RCC 7860 (cell line): Measurements from ENCODE around the gene CST7.

Experiments used
- DNase-seq: peaks from one replicate; pipeline ENCODE4 v3.0.0-alpha.2; 2015; ENCODE audit warnings: low spot score
- FAIRE-seq: peaks from 2 replicates; lab custom pipeline; 2012; peaks lifted over from hg19 to GRCh38; lab: Jason Lieb, UNC

The CST7 gene

DNA sequence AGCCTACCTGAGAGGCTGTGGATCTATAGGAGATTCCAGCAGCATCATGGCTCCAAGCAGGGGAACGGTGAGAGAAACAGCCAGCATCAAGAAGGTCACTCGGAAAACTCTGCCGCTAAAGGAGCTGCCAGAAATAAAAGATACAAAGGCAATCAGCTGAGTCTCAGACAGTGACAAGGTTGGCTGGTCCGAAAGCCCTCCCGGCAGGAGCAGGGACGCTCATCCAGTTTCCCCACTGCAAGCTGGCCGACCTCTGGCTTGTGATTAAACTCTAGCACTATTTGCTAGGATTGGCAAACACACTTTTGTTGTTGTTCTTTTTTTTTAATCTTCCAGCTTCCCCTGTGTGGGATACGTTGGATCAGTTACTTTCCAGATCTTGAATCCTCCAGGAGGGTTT, 34.8 kb downstream of the CST7 start:
- FAIRE-seq (no peak), DNase-seq (no peak)

DNA sequence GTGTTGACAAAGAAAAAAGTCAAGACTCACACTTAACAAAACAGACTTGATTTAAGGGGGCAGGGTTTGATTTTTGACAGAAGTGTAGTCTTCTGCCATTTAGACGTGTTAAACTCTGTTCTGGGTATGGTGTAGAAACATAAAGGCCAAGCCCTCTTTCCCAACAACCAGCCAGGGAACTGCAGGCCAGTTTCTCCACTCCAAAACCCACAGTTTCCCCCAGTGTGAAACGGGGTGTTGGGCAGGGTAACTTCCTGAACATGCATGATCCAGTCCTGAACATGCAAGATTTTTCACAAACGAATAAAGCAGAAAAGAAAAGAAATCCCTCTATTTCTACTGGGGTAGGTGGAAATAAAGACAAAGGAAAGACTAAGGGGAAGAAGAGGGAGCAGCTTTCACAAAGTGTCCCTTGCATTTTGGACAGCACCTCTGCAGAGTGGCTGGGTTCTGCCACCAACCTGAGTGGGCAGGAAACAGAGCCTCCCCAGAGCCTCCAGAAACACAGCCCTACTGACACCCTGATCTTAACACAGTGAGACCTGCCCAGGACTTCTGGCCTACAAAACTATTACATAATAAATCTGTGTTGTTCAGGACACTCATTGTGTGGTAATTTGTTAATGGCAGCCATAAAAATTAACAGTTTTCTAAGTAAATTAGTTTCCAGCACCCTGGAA, 36.0 kb downstream of the CST7 start:
- DNase-seq = no peak

DNA sequence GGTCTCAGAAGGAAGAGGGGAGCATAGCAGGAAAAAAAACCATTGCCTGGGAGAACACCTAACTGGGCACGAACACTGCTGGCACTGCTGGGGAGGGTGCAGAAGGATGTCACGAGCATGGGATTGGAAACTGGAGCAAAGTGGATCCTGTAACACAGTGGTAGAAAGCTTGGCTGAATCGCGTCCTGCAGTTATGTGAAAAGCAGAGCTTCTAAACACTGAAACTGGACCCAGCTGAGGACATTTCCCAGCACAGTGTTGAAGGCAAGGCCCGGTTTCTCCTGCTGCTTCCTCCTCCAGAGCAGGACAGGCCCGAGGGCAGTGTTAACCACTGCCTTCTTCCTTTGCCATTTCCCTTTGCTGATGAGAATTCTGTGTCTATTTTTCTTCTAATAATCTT, 36.7 kb downstream of the CST7 start:
- FAIRE-seq = no peak

More for the DNA sequence above, 36.0 kb downstream of the CST7 start:
- no peak for FAIRE-seq

DNA sequence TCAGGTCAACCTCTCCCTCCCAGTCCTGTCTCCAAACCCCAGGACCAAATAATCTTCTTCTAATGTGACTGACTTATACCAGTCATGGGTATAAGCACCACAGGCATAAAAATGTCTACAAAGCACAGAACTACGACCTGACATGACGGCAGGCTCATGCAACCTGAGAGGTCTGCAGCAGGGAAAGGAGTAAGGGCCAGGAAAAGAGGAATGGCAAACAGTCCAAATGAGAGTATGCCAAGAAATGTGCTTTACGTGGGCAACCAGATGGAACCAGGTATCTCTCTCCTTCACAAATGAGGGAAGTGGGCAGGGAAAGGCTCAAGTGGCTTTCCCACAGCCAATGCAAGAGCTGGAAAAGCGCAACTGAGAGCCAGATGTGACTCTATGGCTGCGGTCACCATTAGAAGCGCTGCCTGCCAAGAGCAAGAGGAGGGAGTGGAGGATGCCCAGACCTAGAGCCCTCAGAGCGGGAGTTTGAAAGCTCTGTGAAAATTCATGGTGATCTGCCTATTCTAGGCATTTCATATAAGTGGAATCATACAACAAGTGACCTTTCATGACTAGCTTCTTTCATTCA, 37.5 kb downstream of the CST7 start:
- no peak for FAIRE-seq
- no peak for DNase-seq

More for the DNA sequence above, 36.7 kb downstream of the CST7 start:
- no peak for DNase-seq

DNA sequence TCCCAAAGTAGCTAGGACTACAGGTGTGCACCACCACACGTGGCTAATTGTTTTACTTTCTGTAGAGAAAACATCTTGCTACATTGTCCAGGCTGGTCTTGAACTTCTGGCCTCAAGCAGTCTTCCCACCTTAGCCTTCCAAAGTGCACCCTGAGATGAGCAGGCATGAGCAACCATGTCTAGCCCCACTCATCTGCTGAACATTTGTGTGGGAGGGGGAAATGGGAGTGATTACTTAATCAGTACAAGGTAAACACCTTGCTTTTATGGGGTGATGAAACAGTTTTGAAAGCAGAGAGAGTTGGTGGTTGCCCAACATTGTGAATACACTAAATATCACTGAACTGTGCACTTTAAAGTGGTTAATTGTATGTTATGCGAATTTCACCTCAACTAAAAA, 38.2 kb downstream of the CST7 start:
- DNase-seq (no peak), FAIRE-seq (no peak)

DNA sequence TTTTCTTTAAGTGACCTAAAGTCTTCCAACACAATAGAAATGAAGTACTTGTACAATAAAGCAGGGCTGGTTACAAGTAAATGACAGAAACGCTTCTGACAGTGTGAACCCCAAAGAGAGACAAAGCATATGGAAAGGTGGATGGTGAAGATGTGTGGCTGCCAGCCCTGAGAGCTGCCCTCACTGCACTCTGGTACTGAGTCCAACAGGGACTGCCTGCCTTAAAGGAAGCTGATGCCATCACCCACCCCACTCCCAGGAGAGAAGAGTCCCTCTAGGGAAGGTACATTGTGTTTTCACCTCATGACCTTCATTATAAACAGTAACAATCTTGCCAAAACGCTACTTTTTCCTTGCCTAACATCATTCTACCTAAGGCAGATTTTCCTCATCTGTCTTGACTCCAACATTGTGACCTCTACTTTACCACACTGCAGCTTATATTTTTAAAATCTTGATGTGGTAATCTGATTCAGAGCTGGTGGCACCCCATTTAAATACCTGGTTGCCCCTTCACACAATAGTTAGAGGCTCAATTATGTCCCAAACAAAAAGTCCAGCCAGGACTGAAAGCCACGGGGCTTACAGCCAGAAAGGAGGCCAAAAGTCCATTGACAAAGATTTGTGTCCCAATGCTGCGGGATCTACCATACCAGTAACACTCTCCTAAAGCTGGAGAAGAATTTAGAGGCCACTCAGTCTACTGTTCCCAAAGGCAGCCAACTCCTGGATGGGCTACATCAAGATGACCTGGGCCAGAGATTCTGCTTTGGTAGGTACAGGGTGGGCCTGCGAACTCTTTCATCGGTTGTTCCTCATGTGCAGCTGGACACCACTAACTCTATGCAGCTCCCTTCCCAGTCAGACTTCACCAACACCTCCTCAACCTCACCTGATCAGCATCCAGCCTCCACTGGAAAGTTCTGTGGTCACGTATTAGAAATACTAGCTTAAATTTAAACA, 39.1 kb downstream of the CST7 start:
- DNase-seq = no peak
- no peak for FAIRE-seq

DNA sequence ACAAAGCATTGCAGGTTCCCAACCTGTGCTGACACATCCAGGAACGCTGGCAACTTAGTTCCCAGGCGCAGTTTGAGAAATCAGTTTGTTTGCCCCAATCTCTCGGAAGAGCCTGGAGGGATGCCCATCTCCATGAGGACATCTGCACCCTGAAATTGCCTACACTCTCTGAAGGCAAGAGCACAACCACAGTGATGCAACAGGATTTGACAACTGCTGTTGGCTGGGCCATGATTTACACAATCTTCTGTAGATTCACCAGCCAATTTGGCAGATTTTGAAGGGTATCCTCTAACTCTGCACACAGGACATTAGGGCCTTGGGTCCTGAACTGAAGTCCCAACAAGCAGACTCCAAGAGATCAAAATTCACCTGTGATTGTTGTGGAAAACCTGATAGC, 40.1 kb downstream of the CST7 start:
- FAIRE-seq (no peak), DNase-seq (no peak)

DNA sequence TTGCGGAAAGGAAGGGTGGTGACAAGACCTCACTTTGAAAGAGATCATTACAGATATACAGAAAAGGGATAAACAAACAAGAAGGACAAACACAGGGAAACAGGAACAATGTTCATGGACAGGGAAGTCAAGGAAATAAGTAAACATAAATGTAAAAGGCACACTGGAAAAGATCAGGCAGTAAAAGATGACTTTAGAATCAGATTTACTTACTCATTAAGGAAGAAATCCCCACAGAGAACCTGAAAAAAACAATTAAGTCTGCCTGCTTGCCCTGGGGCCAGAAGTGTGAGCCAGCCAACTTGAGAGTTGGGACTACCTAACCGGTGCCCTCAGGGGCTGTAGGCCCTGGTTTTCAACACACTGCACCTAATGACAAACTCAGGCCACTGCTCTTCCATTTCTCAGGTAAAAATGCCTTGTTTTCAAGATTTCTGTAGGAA, 41.8 kb downstream of the CST7 start:
- no peak for FAIRE-seq
- DNase-seq = no peak

DNA sequence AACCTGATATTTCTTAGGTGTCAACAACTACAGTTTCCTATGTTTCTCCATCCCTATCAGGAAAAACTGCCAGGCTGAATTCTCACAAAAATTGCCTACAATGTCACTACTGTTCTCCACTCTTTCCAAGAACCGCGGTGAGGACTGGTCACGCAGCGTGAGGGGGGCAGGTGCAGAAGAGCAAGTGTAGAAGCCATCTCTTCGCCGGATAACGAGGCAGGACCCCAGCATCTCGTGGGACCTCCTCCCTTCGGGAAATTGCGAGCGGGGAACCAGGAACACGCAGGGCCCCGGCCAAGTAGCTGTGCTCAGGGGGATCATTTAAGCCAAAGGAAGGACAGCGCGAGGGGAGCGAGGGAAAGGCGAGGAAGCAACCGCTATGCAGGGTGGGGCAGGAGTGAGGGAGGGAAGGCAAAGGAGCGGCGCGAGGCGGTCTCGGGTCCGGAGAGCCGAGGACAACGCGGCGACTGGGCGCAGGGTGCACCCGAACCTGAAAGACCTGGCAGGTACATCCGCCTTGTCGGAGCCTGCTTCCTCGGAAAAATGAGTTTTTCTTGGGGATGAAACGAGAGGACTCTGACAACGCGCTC, 42.9 kb downstream of the CST7 start:
- DNase-seq (no peak), FAIRE-seq (no peak)

DNA sequence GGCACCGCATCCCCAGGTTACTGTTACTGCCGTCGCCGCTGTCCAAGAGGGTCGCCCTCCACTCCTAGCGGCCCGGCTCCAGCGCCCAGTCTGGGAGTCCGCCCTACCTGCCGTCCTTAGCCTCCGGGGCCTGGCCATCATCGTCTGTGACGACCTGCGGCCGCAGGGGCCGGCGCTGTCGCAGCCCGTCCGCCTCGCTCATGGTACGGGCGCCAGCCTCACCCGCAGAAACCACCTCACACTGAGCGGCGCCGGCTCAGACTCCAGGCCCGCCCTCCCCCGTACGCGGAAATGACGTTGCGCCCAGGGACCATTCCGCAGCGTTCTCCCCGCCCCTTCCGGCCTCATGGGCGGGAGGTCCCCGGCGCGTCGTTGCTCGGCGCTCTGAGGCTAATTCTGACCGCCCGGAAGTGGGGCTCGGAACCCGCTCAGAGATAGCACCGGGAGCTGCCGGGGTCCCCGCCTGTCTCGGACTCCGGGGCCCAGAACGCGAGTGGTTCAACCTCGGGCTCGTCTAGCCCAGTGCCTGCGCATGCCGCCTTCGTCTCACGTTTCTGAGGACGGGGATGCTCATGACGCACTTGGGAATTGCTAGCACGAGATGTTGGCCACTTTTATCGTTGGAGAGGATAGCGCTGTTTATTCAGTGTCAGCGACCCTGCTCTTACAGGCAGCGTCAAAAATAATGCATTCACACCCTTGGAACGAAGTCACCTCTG, 43.6 kb downstream of the CST7 start, which contains the start of gene APMAP:
TSS of gene APMAP (minus strand) at position 265 of the 719 bp plus-strand sequence. CDS start at position 202, 63 bp downstream.
- FAIRE-seq (no peak), DNase-seq (peak; percentile 70)

DNA sequence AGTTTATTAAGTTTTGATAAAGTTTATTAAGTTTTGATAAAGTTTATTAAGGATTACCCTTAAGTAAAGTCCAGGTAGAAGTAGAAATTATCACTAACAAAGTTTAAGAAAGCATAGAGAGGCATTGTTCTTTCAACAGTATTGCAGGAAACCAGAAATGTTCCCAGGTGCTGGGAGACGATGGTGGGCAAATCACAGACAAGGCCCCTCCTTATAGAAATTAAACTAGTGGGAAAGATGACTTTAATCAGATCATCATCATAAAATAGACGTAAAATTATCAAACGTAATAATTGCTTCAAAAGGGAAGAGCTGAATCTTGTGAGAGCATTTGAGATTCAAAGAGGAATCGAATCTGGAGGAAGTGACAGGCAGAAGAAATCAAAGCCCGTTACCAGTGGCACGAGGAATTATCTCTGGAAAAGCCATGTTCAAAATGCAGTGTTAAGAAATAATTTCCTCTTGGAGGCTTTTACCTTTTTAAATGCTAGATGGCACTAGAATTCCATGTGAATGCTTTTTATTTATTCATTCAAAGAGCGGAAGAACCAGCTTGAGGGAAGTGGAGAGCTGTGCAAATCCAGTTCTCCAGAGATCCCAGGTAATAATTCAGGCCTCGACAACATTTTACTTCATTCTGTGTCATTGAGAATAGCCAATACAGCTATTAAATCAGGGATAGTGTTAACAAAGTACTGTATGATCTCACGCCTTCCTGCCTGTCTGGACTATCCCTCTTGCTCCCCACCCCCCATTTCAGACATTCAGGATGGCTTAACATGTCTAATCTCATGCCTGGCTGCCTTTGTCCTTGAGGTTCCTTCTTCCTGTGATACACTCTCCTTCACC, 44.5 kb downstream of the CST7 start:
- FAIRE-seq (no peak), DNase-seq (no peak)

DNA sequence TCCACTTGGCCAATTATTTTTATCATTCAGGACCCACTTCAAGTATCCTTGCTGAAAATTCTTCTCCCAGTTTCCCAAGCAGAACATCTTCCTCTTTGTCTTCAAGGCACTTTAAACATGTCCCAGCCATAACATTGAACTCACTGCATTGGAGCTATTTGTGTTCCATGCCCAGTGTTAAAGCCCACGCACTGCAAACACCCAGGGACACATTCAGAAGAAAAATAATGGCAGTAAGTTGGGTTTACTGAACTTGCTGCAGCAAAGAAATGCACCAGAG, 45.1 kb downstream of the CST7 start:
- DNase-seq (no peak), FAIRE-seq (no peak)

DNA sequence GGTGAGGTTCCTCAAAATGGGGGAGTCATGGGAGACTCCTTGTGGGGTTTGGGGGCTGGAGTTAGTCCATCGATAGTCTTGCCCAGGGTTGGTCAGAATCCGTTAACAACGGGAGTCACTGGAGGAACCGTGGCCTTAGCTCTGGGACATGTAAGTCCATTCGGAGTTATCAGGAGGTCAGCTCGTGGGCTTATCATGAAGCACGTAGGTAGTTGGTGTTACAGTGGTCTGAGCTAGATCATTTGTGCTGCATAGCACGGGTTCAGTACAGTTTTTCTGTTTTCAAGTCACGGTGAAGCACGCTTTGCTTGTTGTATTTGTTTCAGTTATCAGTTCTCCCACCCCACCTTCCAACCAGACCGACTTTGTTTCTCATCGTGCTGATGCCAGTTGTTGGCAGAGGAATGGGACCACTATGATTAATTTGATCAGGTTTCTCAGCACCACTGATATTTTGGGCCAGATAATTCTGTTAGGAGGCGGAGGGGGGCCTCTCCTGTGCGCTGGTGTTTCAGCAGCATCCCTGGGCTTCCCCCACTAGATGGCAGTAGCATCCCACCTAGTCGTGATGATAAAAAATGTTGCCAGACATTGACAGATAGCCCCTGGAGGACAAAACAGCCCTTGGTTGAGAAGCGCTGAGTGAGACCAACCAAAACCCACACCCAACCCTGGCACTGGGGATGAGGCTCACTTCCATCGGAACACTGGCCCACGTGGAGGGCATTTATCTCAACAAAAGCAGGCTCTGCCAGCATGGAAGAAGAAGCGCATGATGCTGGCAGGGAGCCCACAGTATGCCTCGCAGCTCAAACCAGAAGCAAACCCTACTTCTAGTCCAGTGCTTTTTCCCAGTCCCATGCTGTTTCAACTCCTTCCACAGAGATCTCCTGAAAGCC, 45.6 kb downstream of the CST7 start:
- DNase-seq = peak; percentile 47
- no peak for FAIRE-seq

DNA sequence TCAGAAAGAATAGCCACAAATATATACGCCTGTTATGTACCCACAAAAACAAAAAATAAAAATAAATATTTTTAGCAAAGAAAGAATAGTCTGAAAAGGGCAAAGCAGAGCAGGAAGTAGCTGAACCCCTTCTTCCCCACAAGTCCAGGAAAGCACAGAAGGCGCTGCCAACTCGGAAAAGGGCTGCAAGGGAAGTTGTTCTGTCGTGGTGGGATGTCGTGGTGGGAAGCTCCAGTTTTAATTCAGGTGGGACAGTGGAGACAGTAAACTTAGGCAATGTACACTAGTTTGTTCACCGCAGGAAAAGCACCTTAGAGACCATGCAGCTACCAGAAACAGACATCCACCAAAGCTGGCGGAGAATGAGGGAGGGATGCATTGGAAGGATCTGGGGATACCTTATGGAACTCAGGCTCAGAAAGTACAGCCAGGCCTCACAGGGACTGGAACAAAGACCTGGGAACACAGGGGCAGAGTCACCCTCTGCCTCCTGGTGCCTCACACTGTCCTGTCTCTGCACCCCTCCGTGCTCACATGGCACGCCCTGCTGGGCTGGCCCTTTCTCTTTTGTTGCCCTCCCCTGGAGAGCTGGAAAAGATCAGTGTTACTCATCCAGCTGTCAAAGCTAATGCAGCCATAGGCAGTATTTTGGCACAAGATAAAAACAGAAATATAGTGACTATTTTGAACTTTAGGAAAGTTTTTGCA, 46.8 kb downstream of the CST7 start:
- DNase-seq (no peak), FAIRE-seq (no peak)

DNA sequence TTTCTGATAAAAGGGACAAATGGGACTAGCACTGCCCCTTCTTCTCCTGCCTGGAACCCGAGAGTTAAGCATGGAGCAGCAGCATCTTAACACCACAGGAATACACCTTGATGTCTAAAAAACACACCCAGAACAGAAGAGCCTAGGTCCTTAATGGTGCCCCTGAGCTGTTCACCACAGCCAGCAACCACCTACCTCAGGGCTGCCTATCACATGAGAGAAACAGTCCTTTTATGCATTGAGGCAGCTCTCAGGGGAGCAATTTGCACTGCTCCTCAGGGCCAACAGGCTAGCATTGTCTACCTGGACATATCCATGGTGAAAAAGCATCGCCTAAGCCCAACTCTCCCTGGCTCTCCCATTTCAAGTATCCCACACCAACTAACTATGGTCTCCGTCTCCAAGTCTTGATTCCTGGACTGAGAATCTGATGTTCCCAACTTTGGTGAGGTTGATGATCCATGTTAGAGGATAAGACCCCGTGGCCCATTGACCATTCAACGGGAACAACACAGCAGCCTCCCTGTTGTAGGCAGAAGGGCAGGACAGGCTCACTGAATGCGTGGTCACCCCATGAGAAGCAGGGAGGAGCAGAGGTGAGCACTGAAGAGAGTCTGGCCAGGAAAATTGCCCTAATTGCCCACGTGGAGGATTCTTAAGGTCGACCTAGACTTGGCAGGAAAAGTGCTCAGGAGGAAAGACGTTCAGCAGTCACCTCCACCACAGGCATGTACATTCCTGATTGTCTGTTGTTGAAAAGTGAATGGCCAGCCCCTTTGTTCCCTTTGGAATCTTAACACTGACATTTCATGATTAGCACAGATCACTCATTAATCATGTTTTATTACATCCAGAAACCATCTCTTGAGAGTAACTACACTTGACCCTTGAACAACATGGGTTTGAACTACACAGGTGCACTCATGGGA, 47.6 kb downstream of the CST7 start:
- DNase-seq = no peak
- no peak for FAIRE-seq

DNA sequence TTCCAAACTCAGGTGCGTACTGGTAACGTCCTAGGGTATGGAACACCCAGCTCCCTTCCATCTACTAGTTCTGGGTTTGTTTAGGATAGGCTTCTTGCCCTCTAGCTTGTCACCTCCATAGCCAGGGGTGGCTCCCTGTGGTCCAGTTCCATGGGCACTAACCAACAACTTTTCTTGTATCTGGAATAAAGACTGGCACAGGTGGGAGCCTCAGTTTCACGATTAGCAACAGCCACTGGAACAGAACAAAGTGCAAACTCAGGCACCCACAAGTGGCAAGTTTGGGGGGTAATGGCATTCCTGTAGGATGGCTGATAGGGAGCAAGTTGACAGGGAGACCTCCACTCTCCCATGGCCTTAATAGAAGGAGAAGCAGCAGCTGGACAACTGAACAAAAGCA, 49.1 kb downstream of the CST7 start:
- no peak for FAIRE-seq
- no peak for DNase-seq
